Skin epidermis (tissue), 12 donors: ENCODE measurements around the gene ANO9.

Experiments used
- H3K27ac ChIP-seq, 21 experiments: fragments of 200-600 bp; sonication (generic) in 11 of 21; one replicate each; pipeline ENCODE4 v1.5.0; 2020; ENCODE audit warnings: mild to moderate bottlenecking in 3 of 21, inconsistent platforms in 2 of 21, moderate library complexity in 2 of 21
- H3K4me3 ChIP-seq, 7 experiments: fragments of 200-600 bp; sonication (generic) in 2 of 7; one replicate each; pipeline ENCODE4 v1.5.0; 2020; ENCODE audit warnings: inconsistent platforms in 2 of 7, mild to moderate bottlenecking in 2 of 7, moderate library complexity in 1 of 7

ANO9 gene

GRCh38 chr11:379205-380094 is 62.4 kb downstream of the ANO9 start:
- H3K4me3 ChIP-seq: no peak overlapping the region
- no peak overlapping the region for H3K27ac ChIP-seq

GRCh38 chr11:377883-378500 is 63.8 kb downstream of the ANO9 start:
- no peak overlapping the region for H3K4me3 ChIP-seq
- H3K27ac ChIP-seq: no peak overlapping the region

DNA sequence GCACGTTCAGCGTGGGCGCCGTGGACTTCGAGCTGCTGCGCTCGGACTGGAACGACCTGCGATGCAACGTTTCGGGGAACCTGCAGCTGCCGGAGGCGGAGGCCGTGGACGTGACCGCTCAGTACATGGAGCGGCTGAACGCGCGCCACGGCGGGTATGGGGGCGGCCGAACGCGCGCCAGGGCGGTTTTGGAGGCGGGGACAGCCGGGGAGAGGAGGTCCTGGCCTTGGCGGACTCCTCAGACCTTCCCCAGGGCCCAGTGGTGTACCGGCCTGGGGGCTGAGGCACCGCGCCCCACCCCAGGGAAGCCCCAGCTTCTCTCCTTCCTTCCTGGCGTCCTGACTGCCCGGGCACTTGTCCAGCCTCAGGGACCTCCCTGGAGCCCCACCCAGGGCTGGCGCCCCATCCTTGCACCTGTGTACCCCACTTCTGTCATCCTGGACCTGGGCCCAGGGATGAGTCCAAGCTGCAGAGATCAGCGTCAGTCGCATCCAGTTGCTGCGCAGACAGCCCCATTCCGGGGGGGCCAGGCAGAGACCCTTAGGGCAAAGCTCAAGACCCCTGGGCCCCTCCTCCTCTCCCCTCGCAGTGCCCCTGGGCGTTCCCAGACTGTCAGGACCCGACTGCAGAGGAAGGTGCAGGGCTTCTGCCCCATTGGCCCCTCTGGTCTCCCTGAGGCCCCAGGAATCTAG is 64.5 kb downstream of the ANO9 start:
- Histone ChIP-seq H3K4me3 (no peak overlapping the region), H3K27ac (no peak overlapping the region)

GRCh38 chr11:376531-377173 is 65.2 kb downstream of the ANO9 start:
- Histone ChIP-seq H3K4me3 (no peak overlapping the region), H3K27ac (no peak overlapping the region)

GRCh38 chr11:375065-376025 is 66.5 kb downstream of the ANO9 start:
- no peak overlapping the region for H3K27ac ChIP-seq
- H3K4me3 ChIP-seq: no peak overlapping the region

DNA sequence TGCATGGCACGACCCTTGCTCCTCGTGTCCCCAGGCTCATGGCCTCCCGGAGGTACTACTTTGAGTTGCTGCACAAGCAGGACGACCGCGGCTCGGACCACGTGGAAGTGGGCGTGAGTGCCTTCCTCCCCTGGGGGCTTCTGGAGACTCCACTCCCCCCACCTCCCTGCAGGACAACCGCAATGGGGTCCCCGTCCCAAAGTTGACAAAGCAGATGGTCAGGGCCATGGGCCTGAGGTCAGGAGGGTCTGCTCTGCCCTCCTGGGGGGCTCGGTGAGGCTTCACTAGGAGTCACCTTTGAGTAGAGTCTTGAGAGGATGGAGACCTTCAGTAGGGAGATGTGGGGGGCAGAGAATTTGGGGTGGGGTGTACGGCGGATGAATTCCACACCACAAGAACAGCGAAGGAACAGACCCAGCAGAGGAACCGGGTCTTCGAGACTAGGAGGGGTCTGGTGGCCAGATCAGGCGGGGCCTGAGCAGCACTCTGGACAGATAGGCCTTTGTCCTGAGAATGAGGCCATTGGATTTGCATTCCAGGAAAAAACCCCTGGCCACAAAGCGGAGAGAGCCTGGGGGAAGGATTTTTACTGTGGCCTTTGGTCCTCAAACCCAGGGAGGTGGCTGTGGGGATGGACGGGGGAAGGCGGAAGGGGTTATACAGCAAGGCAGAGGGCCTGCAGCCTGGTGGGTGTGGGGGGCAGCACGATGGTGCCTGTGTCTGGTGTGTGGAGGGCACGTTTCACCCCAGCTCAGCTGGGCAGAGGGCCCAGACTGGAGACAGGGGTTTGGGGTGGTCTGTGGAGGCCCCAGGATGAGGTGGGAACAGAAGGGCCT is 67.9 kb downstream of the ANO9 start:
- Histone ChIP-seq H3K27ac (no peak overlapping the region), H3K4me3 (no peak overlapping the region)

DNA sequence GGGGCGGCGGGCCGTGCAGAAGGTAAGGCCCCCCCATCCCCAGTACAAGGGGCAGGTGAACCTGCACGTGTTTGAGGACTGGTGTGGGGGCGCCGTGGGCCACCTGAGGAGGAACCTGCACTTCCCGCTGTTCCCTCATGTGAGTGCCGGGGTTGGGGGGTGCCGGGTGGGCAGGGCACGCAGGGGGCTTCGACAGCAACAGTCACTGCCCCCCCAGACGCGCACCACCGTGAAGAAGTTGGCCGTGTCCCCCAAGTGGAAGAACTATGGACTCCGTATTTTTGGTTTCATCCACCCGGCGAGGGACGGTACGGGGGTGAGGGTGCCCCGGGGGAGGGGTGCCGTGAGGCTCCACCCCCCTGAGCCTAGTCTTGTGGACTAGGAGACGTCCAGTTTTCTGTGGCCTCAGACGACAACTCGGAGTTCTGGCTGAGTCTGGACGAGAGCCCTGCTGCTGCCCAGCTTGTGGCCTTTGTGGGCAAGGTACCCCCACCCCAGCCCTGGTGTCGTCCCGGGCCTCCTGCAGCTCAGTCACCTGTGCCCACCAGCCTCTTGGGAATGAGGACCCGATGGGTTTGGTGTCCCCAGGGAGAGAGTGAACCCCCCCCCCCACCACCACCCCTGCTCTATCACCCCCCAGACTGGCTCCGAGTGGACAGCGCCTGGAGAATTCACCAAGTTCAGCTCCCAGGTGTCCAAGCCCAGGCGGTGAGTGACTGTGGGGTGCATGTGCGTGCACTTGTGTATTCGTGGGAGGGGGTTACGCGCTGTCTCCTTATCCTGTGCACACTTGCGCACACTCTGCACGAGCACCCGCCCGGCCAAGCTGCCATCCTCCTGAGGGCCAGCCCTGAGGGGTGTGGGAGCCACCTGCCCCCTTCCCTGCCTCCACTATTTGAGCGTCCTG is 68.7 kb downstream of the ANO9 start:
- no peak overlapping the region for H3K4me3 ChIP-seq
- no peak overlapping the region for H3K27ac ChIP-seq

DNA sequence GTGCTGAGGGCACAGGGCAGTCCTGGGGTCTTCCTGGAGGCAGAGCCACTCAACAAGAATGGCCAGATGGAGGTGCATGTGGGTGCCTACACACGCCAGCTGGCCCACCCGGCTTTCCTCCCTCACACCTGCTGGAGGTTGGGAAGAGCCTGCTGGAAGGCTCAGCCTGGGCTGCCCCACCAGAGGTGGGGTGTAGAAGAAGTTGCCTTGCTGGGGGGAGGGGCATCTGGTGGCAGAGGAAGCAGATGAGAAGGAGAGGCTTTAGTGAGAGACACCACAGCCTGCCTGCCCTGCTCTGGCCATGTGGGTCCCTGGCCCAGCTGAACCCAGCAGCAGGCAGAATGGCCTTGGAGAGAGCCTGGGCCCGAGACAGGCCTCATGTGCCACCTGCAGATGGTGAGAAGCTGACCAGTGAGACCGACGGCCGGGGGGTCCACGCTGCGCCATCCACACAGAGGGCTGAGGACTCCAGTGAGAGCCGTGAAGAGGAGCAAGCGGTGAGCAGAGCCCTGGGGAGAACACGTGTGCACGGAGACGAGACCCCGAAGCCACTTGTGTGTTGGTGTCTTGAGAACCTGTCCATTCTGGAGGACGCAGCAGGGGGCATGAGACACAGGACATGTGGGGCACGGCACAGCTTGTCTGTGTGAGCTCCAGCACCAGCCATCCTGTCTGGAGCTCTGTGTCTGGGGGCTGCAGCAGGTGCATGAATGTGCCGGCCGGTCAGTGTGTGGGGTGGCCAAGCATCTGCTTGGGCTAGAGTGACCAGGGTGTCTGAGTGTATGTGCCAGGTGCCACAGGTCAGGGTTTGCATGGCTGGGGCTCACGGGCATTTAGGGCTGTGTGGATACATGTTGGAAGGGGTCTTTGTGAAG is 69.9 kb downstream of the ANO9 start:
- Histone ChIP-seq H3K27ac (no peak overlapping the region), H3K4me3 (no peak overlapping the region)

GRCh38 chr11:371051-371450 is 70.8 kb downstream of the ANO9 start:
- H3K27ac ChIP-seq: no peak overlapping the region
- H3K4me3 ChIP-seq: no peak overlapping the region

GRCh38 chr11:370070-370941 is 71.5 kb downstream of the ANO9 start:
- Histone ChIP-seq H3K27ac (no peak overlapping the region), H3K4me3 (peak overlapping the region in 2 of 7 experiments; percentile 21 to 31)

DNA sequence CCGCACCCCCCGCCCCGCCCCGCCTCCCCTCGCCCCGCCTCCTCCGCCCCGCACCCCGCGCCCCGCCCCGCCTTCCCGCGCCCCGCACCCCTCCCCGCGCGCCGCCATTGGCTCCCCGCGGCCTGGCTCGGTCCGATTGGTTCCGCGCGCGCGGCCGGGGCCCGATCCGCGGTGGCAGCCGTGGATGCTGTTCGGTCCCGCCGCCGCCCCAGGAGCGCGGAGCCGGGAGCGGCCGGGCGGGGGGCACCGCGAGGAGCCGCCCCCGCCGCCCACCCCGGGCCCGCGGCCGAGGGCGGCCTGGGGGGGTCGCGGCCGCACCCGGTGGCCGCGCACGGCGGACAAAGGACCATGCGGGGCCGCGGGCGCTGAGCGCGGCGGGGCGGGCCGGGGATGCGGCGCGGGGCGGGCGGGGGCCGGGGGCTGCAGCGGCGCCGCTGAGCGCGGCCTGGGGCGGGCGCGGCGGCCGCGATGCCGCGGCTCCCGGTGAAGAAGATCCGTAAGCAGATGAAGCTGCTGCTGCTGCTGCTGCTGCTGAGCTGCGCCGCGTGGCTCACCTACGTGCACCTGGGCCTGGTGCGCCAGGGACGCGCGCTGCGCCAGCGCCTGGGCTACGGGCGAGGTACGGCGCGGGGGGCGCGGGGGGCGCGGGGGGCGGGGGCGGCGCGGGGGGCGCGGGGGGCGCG is 72.3 kb downstream of the ANO9 start, which contains the start of gene B4GALNT4:
TSS of gene B4GALNT4 (plus strand) at position 164 of the 683 bp plus-strand sequence. CDS start at position 469, 305 bp downstream.
- Histone ChIP-seq H3K27ac (no peak within 1 kb of the TSS), H3K4me3 (peak within 1 kb of the TSS in 2 of 7 experiments; percentile 21 to 31)

- Histone ChIP-seq H3K27ac (no peak overlapping the region), H3K4me3 (peak overlapping the region in 1 of 7 experiments; percentile 13)
These were observed 73.1 kb downstream of the ANO9 start for GRCh38 chr11:368414-369335.

- Histone ChIP-seq H3K4me3 (no peak overlapping the region), H3K27ac (no peak overlapping the region)
These were observed 73.8 kb downstream of the ANO9 start for GRCh38 chr11:367956-368413.
